ENCODE data around the gene CEP170B.
"Not testable (repeated sequence)": the region's sequence is repeated elsewhere in the genome, so short reads cannot be mapped to it uniquely, and the experiment has no call there.

CEP170B gene

DNA sequence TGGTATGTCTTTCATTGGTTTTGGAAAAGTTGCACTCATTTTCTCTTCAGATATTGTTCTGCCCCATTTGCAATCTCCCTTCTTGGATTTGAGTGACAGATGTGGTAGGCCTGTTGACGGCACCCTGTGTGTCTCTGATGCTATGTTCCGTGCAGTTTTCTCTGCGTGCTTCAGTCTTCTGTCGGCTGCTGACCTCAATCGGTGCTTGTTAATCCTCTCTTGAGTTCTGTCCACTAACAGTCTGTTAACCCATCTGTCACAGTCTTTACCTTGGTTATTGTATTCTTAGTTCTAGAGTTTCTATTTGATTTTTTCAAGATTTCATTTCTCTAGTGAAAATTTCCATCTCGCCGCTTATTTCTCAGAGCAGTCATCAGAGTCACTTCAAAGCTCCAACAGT, 38.9 kb downstream of the CEP170B start:
- peaks cover 6% of the 10 kb centered on the region for H3K27me3 ChIP-seq (ENCODE audit: insufficient read depth, poor library complexity, severe bottlenecking)
- DNase-seq (ENCODE audit: low read depth in 1 of 2, low spot score in 1 of 2): no peak
- H3K27ac ChIP-seq (replicated peaks): no peak overlapping the region
- H3K4me3 ChIP-seq (replicated peaks; ENCODE audit: insufficient read depth, low read length): no peak overlapping the region
- TF ChIP-seq SPI1 (IDR thresholded peaks at IDR 0.05; ENCODE audit: borderline replicate concordance, low read depth) (no peak), GABPA (IDR thresholded peaks at IDR 0.05; ENCODE audit: low read depth) (no peak), REST (IDR thresholded peaks at IDR 0.05; ENCODE audit: insufficient replicate concordance, low read depth) (no peak), POLR2AphosphoS5 (IDR thresholded peaks at IDR 0.05; ENCODE audit: low read depth) (no peak), CTCF (IDR thresholded peaks at IDR 0.05; ENCODE audit: insufficient read depth, low read length) (no peak)

GRCh38 chr14:104904650-104905578, 39.8 kb downstream of the CEP170B start:
- H3K27ac ChIP-seq (replicated peaks); DNase-seq (ENCODE audit: low read depth in 1 of 2, low spot score in 1 of 2); H3K4me3 ChIP-seq (replicated peaks; ENCODE audit: insufficient read depth, low read length); H3K27me3 ChIP-seq (ENCODE audit: insufficient read depth, poor library complexity, severe bottlenecking): not testable (repeated sequence)

DNA sequence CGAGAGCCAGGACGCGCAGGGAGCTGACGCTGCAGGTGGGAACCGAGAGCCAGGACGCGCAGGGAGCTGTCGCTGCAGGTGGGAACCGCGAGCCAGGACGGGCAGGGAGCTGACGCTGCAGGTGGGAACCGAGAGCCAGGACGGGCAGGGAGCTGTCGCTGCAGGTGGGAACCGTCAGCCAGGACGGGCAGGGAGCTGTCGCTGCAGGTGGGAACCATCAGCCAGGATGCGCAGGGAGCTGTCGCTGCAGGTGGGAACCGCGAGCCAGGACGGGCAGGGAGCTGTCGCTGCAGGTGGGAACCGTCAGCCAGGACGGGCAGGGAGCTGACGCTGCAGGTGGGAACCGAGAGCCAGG, 40.5 kb downstream of the CEP170B start:
- H3K4me3 ChIP-seq (replicated peaks; ENCODE audit: insufficient read depth, low read length); H3K27me3 ChIP-seq (ENCODE audit: insufficient read depth, poor library complexity, severe bottlenecking): not testable (repeated sequence)

DNA sequence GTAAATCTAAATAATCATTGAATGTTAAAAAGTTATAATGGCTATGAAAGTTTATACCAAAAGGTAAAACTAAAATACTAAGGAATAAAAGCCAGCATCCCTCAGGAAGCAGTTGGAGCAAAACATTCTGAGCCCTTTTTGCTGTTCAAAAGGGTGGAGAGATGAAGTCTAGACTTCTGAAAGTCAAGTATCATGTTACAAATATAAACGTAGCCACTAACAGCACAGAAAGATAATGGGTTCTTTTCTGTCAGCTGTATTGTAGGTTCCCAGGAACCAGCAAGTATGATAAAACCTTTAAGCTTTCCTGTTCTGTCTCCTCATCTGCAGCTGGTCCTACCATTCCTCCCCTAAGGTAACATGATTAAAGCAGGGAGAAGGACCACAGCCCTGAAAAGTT, 43.2 kb downstream of the CEP170B start:
- TF ChIP-seq SPI1 (IDR thresholded peaks at IDR 0.05; ENCODE audit: borderline replicate concordance, low read depth): no peak
- TF ChIP-seq POLR2AphosphoS5 (IDR thresholded peaks at IDR 0.05; ENCODE audit: low read depth): no peak
- TF ChIP-seq CTCF (IDR thresholded peaks at IDR 0.05; ENCODE audit: insufficient read depth, low read length): no peak
- no peak for TF ChIP-seq REST (IDR thresholded peaks at IDR 0.05; ENCODE audit: insufficient replicate concordance, low read depth)
- Histone ChIP-seq H3K27me3 (ENCODE audit: insufficient read depth, poor library complexity, severe bottlenecking) (peaks cover 4% of the 10 kb centered on the region), H3K4me3 (replicated peaks; ENCODE audit: insufficient read depth, low read length) (no peak overlapping the region), H3K27ac (replicated peaks) (no peak overlapping the region)
- no peak for DNase-seq (ENCODE audit: low read depth in 1 of 2, low spot score in 1 of 2)

More for the DNA sequence above, 40.5 kb downstream of the CEP170B start:
- H3K27ac ChIP-seq (replicated peaks); DNase-seq (ENCODE audit: low read depth in 1 of 2, low spot score in 1 of 2): not testable (repeated sequence)

DNA sequence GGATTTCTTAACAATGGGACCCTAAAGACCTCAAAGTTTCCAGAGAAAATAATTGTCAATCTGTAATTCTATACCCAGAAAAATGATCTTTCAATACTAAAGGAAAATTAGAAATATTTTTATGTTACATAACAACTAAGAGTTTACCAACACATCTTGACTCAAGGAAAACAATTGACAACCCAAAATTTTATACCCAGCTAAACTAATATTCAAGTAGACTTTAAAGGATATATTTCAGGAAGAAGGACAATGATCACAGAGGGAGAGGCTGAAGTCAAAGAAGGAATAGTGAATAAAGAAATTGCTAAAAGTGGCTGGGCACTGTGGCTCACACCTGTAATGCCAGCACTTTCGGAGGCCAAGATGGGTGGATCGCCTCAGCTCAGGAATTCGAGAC, 47.0 kb downstream of the CEP170B start:
- H3K4me3 ChIP-seq (replicated peaks; ENCODE audit: insufficient read depth, low read length): no peak overlapping the region
- H3K27me3 ChIP-seq (ENCODE audit: insufficient read depth, poor library complexity, severe bottlenecking): peaks cover 4% of the 10 kb centered on the region
- DNase-seq (ENCODE audit: low read depth in 1 of 2, low spot score in 1 of 2): no peak
- TF ChIP-seq SPI1 (IDR thresholded peaks at IDR 0.05; ENCODE audit: borderline replicate concordance, low read depth) (no peak), GABPA (IDR thresholded peaks at IDR 0.05; ENCODE audit: low read depth) (no peak), POLR2AphosphoS5 (IDR thresholded peaks at IDR 0.05; ENCODE audit: low read depth) (no peak), CTCF (IDR thresholded peaks at IDR 0.05; ENCODE audit: insufficient read depth, low read length) (no peak), REST (IDR thresholded peaks at IDR 0.05; ENCODE audit: insufficient replicate concordance, low read depth) (no peak)
- no peak overlapping the region for H3K27ac ChIP-seq (replicated peaks)
